GM10248 (cell line): ENCODE measurements around the gene CHID1.

Source experiments
- CTCF ChIA-PET: fragments of 300-600 bp; sonication (Branson Sonifier 250); formaldehyde crosslinking; extraction: SDS; loops from one replicate; lab custom pipeline; 2021; ENCODE audit warnings: antibody characterized with exemption; lab: Yijun Ruan, JAX
- POLR2A ChIA-PET: fragments of 350-650 bp; sonication (Branson Sonifier 250); formaldehyde crosslinking; extraction: SDS; loops from one replicate; lab custom pipeline; 2020; ENCODE audit warnings: antibody characterized with exemption; lab: Yijun Ruan, JAX
- DNase-seq: peaks from one replicate; pipeline ENCODE4 v3.0.0; 2012; ENCODE audit errors: extremely low spot score
- CTCF ChIP-seq: IDR thresholded peaks from 2 replicates; pipeline ENCODE4 v1.5.1; 2012; ENCODE audit warnings: mild to moderate bottlenecking, low read depth; ENCODE audit errors: extremely low read depth, missing control alignments, control extremely low read depth

The CHID1 gene

GRCh38 chr11:828506-829175, 82.0 kb downstream of the CHID1 start:
- ChIA-PET CTCF (interaction anchor here (1.4 to 2.9 kb wide), 3 partner anchors 10 to 46 kb away, joined by 4 to 11 read pairs (median 4); partner anchors contain the start of gene PNPLA2), POLR2A (interaction anchor here (1.3 to 6.2 kb wide), 2 partner anchors 9 to 13 kb away, joined by 4 to 35 read pairs; partner anchors contain the start of gene PNPLA2)
- DNase-seq: no peak
- TF ChIP-seq CTCF: no peak

DNA sequence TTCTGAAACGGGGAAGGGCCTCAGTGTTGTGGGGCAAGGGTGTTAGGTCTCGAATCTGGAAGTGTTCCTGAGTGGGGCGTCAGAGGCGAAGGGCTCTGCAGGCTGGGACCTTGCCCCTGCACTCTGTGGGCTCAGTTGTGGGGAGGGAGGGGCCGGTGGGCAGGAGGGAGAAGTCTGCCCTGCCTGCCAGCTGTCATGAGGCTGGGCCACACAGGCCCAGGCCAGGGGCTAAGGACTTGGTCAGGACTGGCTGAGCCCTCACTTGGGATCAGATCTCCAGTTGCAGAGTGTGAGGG, 82.8 kb downstream of the CHID1 start, which contains the start of gene CRACR2B:
Gene CRACR2B (plus strand): TSS at position 23 of the 296 bp plus-strand sequence. CDS start 689 bp downstream, outside the sequence.
- no peak for TF ChIP-seq CTCF
- POLR2A ChIA-PET: interaction anchor here (6.2 kb wide), 1 partner anchor 8 kb away, joined by 35 read pairs; the partner anchor contains the start of gene PNPLA2
- CTCF ChIA-PET: interaction anchor here (1.6 to 2.9 kb wide), 3 partner anchors 9 to 223 kb away, joined by 4 to 11 read pairs (median 4); partner anchors contain the start of gene PNPLA2
- no peak for DNase-seq

DNA sequence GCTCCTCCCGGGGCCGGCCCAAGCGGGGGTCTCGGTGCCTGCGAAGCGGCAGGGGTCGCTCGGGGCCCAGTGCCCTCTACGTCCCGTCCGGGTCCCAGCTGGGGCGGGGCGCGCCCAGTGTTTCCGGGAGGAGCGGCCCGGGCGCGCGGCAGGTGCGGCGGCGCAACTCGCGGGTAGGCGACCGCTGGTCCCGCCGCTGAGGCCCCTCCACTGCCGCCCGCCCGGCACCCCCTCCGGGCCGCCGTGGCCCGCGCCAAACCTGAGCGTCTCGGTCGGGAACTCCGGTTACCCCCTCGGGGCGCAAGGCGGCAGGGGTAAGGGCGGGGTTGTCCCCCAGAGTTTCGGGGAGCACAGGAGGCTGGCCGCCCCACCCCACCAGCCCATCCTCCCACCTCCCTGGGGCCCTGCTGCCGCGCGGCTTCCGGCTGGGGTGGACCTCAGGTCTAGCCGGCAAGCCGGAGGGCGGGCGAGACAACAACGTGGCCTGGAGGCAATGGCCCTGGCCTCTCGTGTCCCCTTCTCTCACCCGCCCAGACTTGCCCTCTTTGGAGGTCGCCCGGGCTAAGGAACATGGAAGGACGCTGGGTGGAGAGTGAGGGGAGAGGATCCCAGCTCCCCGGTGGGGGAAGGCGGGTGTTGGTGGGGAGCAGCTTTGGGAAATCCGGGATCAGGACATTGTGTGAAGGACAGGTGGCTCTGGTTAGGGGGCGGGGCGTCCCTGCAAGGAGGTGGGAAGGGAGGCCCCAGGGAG, 83.3 kb downstream of the CHID1 start:
- DNase-seq: peak; percentile 77
- CTCF ChIA-PET: interaction anchor here (1.6 to 2.9 kb wide), 3 partner anchors 8 to 223 kb away, joined by 4 to 11 read pairs (median 4); partner anchors contain the start of gene PNPLA2
- TF ChIP-seq CTCF: no peak
- POLR2A ChIA-PET: interaction anchor here (6.2 kb wide), 1 partner anchor 8 kb away, joined by 35 read pairs; the partner anchor contains the start of gene PNPLA2

- DNase-seq: no peak
- TF ChIP-seq CTCF: no peak
- ChIA-PET CTCF (interaction anchor here (1.6 kb wide), 1 partner anchor 224 kb away, joined by 4 read pairs; no protein-coding TSS in a partner anchor), POLR2A (no interaction called here)
These were observed 83.8 kb downstream of the CHID1 start for GRCh38 chr11:826836-827145.

DNA sequence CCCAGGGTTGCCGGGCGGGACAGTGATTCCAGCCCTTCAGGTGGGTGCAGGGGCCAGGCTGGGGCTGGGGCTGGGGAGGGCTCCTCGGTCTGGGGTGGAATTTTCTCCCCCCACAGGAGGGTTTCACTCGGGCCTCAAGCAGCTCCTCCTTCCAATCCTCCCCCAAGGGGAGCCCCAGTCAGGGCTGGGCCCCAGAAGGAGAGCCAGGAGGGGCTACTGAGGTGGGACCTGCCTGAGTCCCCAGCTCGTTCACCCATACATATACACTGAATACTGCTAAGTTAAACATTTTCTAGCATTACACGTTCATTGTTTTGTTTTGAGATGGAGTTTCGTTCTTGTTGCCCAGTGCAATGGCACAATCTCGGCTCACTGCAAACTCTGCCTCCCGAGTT, 84.4 kb downstream of the CHID1 start:
- no peak for DNase-seq
- CTCF ChIA-PET: interaction anchor here (1.9 kb wide), 1 partner anchor 15 kb away, joined by 4 read pairs; no protein-coding TSS in a partner anchor
- POLR2A ChIA-PET: no interaction called here
- TF ChIP-seq CTCF: no peak
